Muscle layer of colon (tissue), 2 donors: ENCODE data around the gene EXOC6B.

Experiments used
- H3K27ac ChIP-seq: one replicate; pipeline ENCODE4 v1.7.0; 2013; ENCODE audit warnings: low read depth, mild to moderate bottlenecking, low read length, moderate library complexity
- H3K27me3 ChIP-seq, 2 donors: one replicate each; pipeline ENCODE4 v1.7.0; 2013; ENCODE audit warnings: low read length in 2 of 2, mild to moderate bottlenecking in 2 of 2; ENCODE audit not compliant: insufficient read depth in 2 of 2, control insufficient read depth in 1 of 2
- H3K36me3 ChIP-seq: one replicate; pipeline ENCODE4 v1.7.0; 2013; ENCODE audit warnings: mild to moderate bottlenecking, low read length; ENCODE audit not compliant: insufficient read depth
- H3K4me1 ChIP-seq: one replicate; pipeline ENCODE4 v1.7.0; 2013; ENCODE audit warnings: mild to moderate bottlenecking, low read length; ENCODE audit not compliant: insufficient read depth
- H3K4me3 ChIP-seq, 2 donors: one replicate each; pipeline ENCODE4 v1.7.0; 2013; ENCODE audit warnings: low read length in 2 of 2, low read depth in 1 of 2, mild to moderate bottlenecking in 1 of 2, moderate library complexity in 1 of 2
- H3K9ac ChIP-seq: one replicate; pipeline ENCODE4 v1.7.0; 2013; ENCODE audit warnings: low read length
- H3K9me3 ChIP-seq: one replicate; pipeline ENCODE4 v1.7.0; 2013; ENCODE audit warnings: mild to moderate bottlenecking, low read length
- donor health status: abdominal sarcoma.
- donor health status: Adenocarcinoma of cecum.

Gene EXOC6B

DNA sequence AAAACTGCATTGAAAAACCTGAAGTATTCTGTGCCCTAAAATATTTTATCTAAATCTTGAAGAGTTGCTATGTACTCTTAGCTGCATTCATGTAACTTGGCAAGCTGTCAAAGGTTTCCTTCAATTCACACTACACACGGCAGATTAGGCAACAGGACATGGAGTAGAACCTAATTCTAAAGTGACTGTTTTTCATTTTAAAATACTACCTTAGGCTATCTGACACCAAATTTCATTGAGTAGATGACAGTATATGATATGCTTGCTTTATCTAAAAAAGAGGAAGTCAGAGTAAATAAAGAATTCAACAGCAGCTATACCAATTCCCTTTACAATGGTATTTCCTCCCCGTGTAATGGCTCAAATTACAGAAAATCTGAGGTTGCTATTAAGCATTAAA is 45.4 kb downstream of the EXOC6B start:
- no peaks in the 10 kb centered on the region for H3K27me3 ChIP-seq
- H3K9me3 ChIP-seq = no peaks in the 10 kb centered on the region
- no peak overlapping the region for H3K27ac ChIP-seq
- H3K4me3 ChIP-seq = no peak overlapping the region
- H3K36me3 ChIP-seq = no peaks in the 10 kb centered on the region
- H3K9ac ChIP-seq = no peak overlapping the region
- no peaks in the 10 kb centered on the region for H3K4me1 ChIP-seq

DNA sequence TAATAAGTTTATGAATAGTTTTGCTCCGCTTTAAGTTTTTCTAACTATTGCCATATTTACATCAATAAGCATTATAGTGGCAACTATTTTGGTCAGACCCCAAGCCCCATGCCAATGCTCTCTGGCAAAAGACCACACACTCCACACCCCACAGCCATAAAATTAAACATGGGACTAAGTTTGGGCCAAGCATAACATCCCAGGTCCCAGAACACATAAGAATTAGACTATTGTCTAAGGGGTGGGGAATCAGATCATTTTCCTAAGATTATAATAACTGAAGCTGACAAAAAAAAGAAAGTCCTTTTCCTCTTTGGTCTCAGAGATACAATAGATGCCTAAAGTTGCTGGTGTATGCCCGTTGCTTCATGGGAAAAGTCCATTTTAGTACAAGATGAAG is 46.3 kb downstream of the EXOC6B start:
- H3K9me3 ChIP-seq = no peaks in the 10 kb centered on the region
- H3K27me3 ChIP-seq = no peaks in the 10 kb centered on the region
- H3K9ac ChIP-seq = no peak overlapping the region
- no peaks in the 10 kb centered on the region for H3K36me3 ChIP-seq
- no peaks in the 10 kb centered on the region for H3K4me1 ChIP-seq
- no peak overlapping the region for H3K4me3 ChIP-seq
- H3K27ac ChIP-seq = no peak overlapping the region

DNA sequence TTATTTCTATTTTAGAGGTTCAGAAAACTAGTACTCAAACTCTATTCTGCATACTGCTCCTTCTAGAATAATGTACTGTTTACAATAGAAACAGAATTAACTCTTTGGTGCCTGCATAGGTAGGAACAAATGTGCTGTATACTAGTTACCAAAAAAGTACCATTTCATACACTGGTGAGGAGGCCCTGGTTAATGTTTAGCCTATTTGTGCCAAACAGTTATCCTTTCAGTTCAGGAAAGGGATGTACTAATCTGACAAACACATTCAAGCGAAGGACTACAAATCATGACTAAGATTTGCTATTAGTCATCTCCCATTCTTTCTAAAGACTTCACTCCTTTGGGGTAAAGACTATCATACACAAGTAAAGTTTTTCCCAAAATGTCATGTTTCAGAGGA is 47.4 kb downstream of the EXOC6B start:
- Histone ChIP-seq H3K27me3 (no peaks in the 10 kb centered on the region), H3K9ac (no peak overlapping the region), H3K4me3 (no peak overlapping the region), H3K4me1 (no peaks in the 10 kb centered on the region), H3K9me3 (no peaks in the 10 kb centered on the region), H3K27ac (no peak overlapping the region), H3K36me3 (no peaks in the 10 kb centered on the region)

DNA sequence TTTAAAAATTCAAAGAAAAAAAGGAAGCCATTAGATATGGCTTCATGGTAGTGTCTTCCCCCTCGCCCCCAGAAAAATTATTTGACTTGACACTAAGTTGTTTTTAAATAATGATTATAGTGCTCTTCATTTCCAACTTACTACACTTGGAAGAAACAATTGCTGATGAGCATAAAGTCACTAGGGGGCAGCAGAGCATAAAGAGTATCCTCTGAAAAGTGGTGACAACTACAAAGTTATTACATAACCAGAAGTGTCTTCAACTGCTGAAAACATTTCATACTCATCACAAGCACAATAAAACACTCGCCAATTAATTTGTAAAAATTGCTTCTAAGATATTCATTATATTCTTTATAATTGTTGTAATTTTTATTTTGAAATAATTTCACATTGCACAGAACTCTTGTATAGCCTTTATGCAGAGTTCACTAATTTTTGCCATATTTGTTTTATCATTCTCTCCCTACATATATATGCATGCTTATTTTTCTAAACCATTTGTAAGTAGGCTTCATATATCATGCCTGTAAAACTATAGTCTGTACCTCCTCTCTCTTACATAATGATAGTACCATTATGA is 54.9 kb downstream of the EXOC6B start:
- Histone ChIP-seq H3K4me1 (no peaks in the 10 kb centered on the region), H3K27ac (no peak overlapping the region), H3K36me3 (no peaks in the 10 kb centered on the region), H3K4me3 (no peak overlapping the region), H3K27me3 (no peaks in the 10 kb centered on the region), H3K9me3 (no peaks in the 10 kb centered on the region), H3K9ac (no peak overlapping the region)

DNA sequence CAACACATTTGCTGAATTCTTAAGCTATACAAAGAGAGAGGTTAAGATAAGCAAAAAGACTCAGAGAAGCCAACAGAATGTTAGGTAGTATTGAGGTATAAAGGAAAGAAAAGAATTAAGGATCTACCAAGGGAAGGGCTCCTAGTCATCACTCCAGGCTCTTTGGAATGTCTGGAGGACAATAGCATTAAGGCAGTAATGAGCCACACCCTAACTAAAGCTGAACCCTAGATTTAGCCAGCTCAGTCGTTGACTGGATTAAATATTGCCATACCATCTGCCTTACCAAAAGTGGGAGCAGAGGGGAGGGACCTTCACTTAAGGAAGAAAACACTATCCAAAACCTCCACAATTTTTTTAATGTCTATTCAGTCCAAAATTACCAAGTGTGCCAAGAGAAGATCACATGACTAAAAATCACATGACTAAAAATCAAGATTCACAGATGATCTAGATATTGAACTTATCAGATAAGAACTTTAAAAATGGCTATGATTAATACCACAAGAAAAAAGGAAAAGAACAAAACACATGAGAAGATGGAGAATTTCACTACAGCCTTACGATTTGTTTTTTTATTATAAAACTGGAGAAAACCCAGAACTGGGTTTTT is 59.7 kb downstream of the EXOC6B start:
- no peak overlapping the region for H3K9ac ChIP-seq
- H3K9me3 ChIP-seq = peaks cover 3% of the 10 kb centered on the region
- H3K27me3 ChIP-seq = no peaks in the 10 kb centered on the region
- no peak overlapping the region for H3K27ac ChIP-seq
- H3K4me1 ChIP-seq = no peaks in the 10 kb centered on the region
- H3K36me3 ChIP-seq = no peaks in the 10 kb centered on the region
- H3K4me3 ChIP-seq = no peak overlapping the region

DNA sequence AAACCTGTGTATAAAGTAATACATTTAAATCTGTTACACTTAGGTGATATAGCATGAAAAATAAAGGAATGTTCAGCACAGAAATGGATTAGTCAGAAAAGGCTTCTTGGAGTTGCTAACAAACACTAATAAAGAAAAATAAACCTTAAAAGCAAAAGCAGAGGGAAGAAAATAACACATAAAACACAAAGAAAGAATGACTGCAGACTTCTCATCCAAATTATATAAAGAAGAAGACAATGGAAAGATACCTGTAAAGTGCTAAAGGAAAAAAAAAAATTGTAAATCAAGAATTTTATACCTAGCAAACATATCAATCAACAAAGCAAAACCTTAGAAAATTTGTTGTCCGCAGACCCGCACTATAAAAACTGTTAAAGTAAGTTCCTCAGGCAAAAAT is 63.6 kb downstream of the EXOC6B start:
- H3K27ac ChIP-seq = no peak overlapping the region
- H3K9me3 ChIP-seq = peaks cover 3% of the 10 kb centered on the region
- no peak overlapping the region for H3K4me3 ChIP-seq
- H3K4me1 ChIP-seq = no peaks in the 10 kb centered on the region
- no peaks in the 10 kb centered on the region for H3K36me3 ChIP-seq
- H3K27me3 ChIP-seq = no peaks in the 10 kb centered on the region
- no peak overlapping the region for H3K9ac ChIP-seq

DNA sequence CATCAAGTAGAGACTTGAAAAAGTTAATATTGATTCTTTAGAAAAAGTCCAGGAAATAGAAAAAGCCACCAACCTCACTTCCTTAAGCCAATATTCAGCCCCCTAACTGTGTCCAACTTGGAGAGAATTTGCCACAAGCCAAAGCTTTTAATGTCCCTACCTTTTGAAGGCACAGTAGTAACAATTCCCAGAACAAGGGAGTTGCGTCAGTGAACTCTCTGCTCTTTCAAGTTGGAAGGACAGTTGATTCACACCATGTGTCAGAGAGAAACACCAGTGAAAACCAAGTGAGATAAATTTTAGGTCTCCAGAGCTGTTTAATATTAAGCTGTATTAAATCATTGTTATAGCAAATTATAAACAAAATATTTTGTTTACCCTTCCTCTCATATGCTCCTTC is 66.1 kb downstream of the EXOC6B start:
- Histone ChIP-seq H3K27ac (no peak overlapping the region), H3K4me3 (no peak overlapping the region), H3K4me1 (peaks cover 3% of the 10 kb centered on the region)

DNA sequence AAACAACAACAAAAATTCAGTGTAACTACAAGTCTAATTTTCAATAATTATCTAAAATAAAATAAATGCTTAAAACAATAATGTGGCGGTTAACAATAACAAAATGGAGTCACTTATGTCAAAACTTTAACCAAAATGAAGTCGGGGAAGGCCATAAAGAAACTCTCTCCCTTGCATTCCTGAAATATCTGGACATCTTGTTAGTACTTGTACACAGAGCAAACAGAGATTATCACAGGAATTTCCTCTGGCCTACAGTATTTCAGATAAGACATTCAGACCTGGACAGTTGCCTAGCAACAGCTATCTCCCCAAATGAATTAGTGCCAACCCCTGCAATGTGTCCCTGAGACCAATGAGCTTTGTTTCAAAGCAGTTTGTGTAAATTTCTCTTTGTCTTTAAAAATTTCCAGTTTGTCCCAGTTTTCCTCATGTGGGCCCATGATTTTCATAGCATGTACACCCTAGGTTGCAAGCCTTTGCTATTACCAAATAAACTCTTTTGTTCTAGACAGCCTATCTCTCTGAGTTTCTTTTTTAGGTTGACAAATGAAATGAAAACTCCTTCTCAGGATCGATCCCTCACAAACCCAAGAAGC is 68.6 kb downstream of the EXOC6B start:
- no peaks in the 10 kb centered on the region for H3K27me3 ChIP-seq

More for the DNA sequence above, 66.1 kb downstream of the EXOC6B start:
- no peak overlapping the region for H3K9ac ChIP-seq
- no peaks in the 10 kb centered on the region for H3K27me3 ChIP-seq
- H3K9me3 ChIP-seq = peaks cover 3% of the 10 kb centered on the region
- no peaks in the 10 kb centered on the region for H3K36me3 ChIP-seq

DNA sequence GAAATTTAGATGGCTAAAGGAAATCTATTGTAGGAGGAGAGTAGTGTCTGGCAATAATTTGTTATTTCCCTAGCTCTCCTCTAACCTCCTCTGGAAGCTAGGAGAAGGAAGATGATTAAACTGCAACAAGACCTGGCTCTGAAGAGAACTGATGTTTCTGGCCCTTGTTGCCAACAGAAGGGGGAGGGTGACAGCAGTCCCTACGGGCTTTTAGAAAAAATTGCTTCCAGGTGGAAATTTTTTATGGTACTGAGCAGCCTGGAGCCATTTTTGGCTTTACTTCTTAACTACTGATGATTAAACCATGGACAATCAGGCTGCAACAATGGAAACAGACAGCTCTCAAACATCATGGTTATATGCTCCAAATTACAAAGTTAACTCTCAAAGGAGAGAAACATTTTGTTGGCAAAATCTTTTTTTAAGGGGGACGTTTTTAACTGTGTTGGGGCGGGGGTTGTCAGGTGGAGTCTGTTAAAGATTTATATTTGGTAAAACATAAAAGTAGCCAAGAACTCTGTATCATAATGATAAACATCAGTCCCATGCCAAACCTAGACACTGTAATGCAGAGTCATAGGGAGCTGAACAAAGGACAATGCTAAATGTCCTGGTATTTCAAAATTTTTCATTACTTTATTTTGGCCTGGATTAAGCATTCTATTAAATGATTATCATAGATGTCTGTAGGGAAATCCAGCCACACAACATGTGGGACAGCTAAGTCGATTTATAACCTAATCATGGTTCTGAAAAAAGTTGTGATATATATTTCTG is 70.0 kb downstream of the EXOC6B start:
- Histone ChIP-seq H3K4me1 (peaks cover 3% of the 10 kb centered on the region), H3K36me3 (no peaks in the 10 kb centered on the region), H3K27ac (no peak overlapping the region), H3K4me3 (no peak overlapping the region), H3K9me3 (no peaks in the 10 kb centered on the region), H3K27me3 (no peaks in the 10 kb centered on the region), H3K9ac (no peak overlapping the region)

More for the DNA sequence above, 68.6 kb downstream of the EXOC6B start:
- H3K4me1 ChIP-seq = peaks cover 3% of the 10 kb centered on the region
- H3K36me3 ChIP-seq = no peaks in the 10 kb centered on the region
- no peak overlapping the region for H3K27ac ChIP-seq
- peaks cover 1% of the 10 kb centered on the region for H3K9me3 ChIP-seq
- no peak overlapping the region for H3K4me3 ChIP-seq
- H3K9ac ChIP-seq = no peak overlapping the region

DNA sequence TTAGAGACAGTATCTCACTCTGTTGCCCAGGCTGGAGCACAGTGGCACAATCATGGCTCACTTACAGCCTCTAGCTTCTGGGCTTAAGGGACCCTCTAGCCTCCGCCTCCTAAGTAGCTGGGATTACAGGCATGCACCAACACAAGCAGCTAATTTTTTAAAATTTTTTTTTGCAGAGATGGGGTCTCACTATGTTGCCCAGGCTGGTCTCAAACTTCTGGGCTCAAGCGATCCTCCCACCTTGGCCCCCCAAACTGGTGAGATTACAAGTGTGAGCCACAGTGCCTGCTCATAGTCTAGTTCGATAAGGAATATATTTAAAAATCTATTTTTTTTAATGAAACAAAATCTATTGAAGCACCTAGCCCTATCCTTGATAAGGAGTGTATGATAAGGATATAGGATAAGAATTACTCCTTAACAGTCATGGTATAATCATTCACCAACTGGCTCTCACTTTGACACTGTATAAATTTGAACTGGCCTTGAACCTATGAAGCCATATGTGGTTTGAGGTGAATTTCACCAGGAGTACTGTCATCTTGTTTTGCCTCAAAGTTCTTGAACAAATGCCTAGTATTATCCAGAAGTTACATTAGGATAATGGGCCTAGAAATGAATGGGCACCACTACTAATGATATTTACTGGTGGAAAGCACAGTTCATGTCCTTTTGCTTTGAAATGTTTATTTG is 71.1 kb downstream of the EXOC6B start:
- H3K36me3 ChIP-seq = no peaks in the 10 kb centered on the region
- H3K27ac ChIP-seq = no peak overlapping the region
- no peaks in the 10 kb centered on the region for H3K27me3 ChIP-seq
- H3K9me3 ChIP-seq = no peaks in the 10 kb centered on the region
- peaks cover 3% of the 10 kb centered on the region for H3K4me1 ChIP-seq
- H3K4me3 ChIP-seq = no peak overlapping the region
- no peak overlapping the region for H3K9ac ChIP-seq

DNA sequence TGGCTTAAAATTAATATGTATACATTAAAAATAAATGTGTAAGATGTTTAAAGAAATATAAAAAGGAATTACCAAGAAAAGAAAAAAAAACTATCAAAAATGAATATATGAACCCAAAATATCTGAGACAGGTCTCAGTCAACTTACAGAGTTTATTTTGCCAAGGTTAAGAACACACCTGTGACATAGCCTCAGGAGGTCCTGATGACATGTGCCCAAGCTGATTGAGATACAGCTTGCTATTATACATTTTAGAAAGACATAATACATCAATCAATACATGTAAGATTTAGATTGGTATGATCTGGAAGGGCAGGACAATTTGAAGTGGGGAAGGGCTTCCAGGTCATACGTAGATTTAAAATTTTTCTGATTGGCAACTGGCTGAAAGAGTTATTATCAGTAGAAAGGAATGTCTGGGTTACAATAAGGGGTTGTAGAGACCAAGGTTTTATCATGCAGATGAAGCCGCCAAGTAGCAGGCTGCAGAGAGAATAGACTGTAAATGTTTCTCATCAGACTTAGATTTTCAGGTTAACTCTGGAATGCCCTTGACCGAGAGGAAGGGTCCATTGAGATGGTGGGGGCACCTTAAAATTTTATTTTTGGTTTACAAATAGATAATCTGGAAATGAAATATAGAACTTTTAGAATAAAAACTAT is 74.7 kb downstream of the EXOC6B start:
- no peaks in the 10 kb centered on the region for H3K27me3 ChIP-seq
- H3K9me3 ChIP-seq = no peaks in the 10 kb centered on the region
- H3K36me3 ChIP-seq = no peaks in the 10 kb centered on the region
- no peak overlapping the region for H3K4me3 ChIP-seq
- peaks cover 3% of the 10 kb centered on the region for H3K4me1 ChIP-seq
- H3K27ac ChIP-seq = no peak overlapping the region
- no peak overlapping the region for H3K9ac ChIP-seq
